Suprapubic skin (tissue), 4 donors: ENCODE measurements around the gene MYRFL. TPM values are rescaled to one million over a fixed set of nuclear protein-coding genes. Genes with fewer than 3 reads are reported as not detected.

ENCODE experiments used
- DNase-seq, 2 donors: peaks; one replicate each; pipeline ENCODE4 v3.0.0-alpha.2; 2019; ENCODE audit warnings: low spot score in 2 of 2
- H3K27ac ChIP-seq: fragments of 200-600 bp; sonication (generic); one replicate; pipeline ENCODE4 v1.5.1; 2019
- H3K27me3 ChIP-seq: fragments of 200-600 bp; sonication (generic); one replicate; pipeline ENCODE4 v1.5.1; 2019
- H3K36me3 ChIP-seq: fragments of 200-600 bp; sonication (generic); one replicate; pipeline ENCODE4 v1.5.1; 2019
- H3K4me1 ChIP-seq: fragments of 200-600 bp; sonication (generic); one replicate; pipeline ENCODE4 v1.5.1; 2019
- H3K4me3 ChIP-seq: fragments of 200-600 bp; sonication (generic); one replicate; pipeline ENCODE4 v1.5.1; 2019; ENCODE audit warnings: mild to moderate bottlenecking
- H3K9me3 ChIP-seq: fragments of 200-600 bp; sonication (generic); one replicate; pipeline ENCODE4 v1.5.1; 2019
- EP300 ChIP-seq: sonication (generic); formaldehyde crosslinking; IDR thresholded peaks from one replicate; pipeline ENCODE4 v1.6.1; 2017; ENCODE audit warnings: antibody characterized with exemption
- POLR2A ChIP-seq, 2 donors: fragments of 450-650 bp; IDR thresholded peaks; one replicate each; pipeline ENCODE4 v1.6.1; 2017; ENCODE audit warnings: antibody characterized with exemption in 2 of 2, mild to moderate bottlenecking in 2 of 2, moderate library complexity in 2 of 2
- POLR2AphosphoS5 ChIP-seq, 3 donors: sonication (generic); formaldehyde crosslinking; IDR thresholded peaks; one replicate each; pipeline ENCODE4 v1.6.1; 2017; ENCODE audit warnings: antibody characterized with exemption in 3 of 3
- WGBS: methylation state at CpG from one replicate; pipeline ENCODE4 v1.1.5; 2018; 5-methylcytosine and 5-hydroxymethylcytosine counted together
- total RNA-seq, 4 donors: library from RNA; depleted of rRNA; stranded (reverse); fragments of >200 nt; gene quantifications; one replicate each; pipeline ENCODE4 v1.1.0, GENCODE V29; 2016
- TF ChIP-seq, protein P1 (sequence below), 2 donors: fragments of 200-600 bp in 1 of 2; fragments of 450-650 bp in 1 of 2; sonication (generic) in 1 of 2; IDR thresholded peaks; one replicate each; pipeline ENCODE4 v1.5.1; 2016 to 2019; ENCODE audit warnings: antibody characterized with exemption in 2 of 2, mild to moderate bottlenecking in 1 of 2, moderate library complexity in 1 of 2

MYRFL gene
- total RNA-seq, 4 donors from 2014 or later: 1.2 to 3.2 TPM; not detected in 2

DNA sequence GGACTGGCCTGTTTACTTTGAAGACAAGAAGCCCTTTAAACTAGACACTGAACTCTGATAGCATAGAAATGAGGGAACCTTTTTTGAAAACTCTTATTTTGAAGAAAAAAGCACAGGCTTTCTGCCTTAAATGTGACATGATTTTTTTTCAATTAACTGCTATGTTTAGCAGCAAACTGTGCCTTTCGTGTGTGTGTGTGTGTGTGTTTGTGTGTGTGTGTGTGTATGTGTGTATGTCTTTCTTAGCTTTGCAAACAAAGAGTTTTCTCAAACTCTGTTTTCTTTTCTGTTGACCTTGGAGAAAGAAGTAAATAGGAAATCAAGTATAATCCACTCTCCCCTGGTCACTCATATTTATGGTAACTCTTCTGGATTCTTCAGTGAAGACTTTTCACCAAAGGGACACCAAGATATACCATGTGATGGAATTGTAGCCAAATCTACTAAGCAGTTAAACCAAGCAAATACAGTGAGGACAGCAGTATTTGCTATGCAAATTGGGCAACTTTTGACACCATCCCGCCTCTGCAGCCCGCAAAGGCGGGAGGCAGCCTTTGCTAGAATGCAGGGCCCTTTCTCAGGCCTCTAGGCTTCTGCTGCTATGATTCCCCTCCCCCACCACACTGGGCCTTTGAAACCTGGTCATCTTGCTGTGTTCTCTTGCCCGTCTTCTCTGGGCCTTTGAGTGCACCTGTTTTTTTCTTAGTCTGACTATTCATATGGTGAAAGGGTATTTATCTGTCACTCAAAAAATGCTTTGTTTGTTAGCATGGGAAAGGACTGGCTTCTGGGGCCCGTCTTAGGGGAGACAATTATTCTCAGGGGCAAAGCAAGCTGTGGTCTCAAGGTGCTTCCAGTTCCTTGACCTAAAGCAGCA, 107.9 kb downstream of the MYRFL start:
- Histone ChIP-seq H3K4me1 (peaks cover 15% of the 10 kb centered on the region), H3K27me3 (no peaks in the 10 kb centered on the region), H3K27ac (no peak overlapping the region), H3K9me3 (no peaks in the 10 kb centered on the region), H3K4me3 (no peak overlapping the region), H3K36me3 (no peaks in the 10 kb centered on the region)
- TF ChIP-seq, protein P1, sequence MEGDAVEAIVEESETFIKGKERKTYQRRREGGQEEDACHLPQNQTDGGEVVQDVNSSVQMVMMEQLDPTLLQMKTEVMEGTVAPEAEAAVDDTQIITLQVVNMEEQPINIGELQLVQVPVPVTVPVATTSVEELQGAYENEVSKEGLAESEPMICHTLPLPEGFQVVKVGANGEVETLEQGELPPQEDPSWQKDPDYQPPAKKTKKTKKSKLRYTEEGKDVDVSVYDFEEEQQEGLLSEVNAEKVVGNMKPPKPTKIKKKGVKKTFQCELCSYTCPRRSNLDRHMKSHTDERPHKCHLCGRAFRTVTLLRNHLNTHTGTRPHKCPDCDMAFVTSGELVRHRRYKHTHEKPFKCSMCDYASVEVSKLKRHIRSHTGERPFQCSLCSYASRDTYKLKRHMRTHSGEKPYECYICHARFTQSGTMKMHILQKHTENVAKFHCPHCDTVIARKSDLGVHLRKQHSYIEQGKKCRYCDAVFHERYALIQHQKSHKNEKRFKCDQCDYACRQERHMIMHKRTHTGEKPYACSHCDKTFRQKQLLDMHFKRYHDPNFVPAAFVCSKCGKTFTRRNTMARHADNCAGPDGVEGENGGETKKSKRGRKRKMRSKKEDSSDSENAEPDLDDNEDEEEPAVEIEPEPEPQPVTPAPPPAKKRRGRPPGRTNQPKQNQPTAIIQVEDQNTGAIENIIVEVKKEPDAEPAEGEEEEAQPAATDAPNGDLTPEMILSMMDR (IDR thresholded peaks at IDR 0.05): no peak
- no peak for TF ChIP-seq EP300
- no peak for TF ChIP-seq POLR2AphosphoS5 (IDR thresholded peaks at IDR 0.05)
- TF ChIP-seq POLR2A (IDR thresholded peaks at IDR 0.05): no peak
- 89% methylated on average over 6 of the region's 6 CpGs for WGBS
- no peak for DNase-seq

DNA sequence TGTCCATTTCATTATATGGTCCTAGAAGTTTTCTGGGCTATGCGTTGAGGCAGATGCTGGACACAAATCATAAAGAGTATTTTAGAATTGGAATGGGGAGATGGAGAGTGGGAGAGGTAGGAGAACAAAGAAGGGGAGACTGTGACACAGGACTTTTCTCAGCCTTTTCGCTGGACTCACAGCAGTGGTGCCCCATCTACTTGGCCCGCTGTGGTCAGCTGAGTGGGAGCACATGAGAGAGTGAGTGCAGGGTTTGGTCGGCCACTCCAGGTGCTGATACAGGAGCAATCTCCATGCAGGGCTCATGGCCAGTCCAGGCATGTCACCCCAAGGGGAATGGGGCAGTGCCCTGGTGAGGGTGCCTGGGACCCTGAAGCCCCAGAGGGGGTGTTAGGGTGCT, 109.0 kb downstream of the MYRFL start:
- WGBS: 96% methylated on average over 4 of the region's 4 CpGs
- Histone ChIP-seq H3K27me3 (no peaks in the 10 kb centered on the region), H3K4me3 (no peak overlapping the region), H3K36me3 (no peaks in the 10 kb centered on the region), H3K9me3 (no peaks in the 10 kb centered on the region), H3K4me1 (peaks cover 15% of the 10 kb centered on the region), H3K27ac (no peak overlapping the region)
- no peak for DNase-seq
- no peak for TF ChIP-seq EP300
- no peak for TF ChIP-seq POLR2A (IDR thresholded peaks at IDR 0.05)
- no peak for TF ChIP-seq POLR2AphosphoS5 (IDR thresholded peaks at IDR 0.05)
- TF ChIP-seq, protein P1 (IDR thresholded peaks at IDR 0.05): no peak

- peaks cover 15% of the 10 kb centered on the region for H3K4me1 ChIP-seq
- H3K36me3 ChIP-seq: no peaks in the 10 kb centered on the region
- TF ChIP-seq EP300 (no peak), POLR2A (IDR thresholded peaks at IDR 0.05) (no peak), POLR2AphosphoS5 (IDR thresholded peaks at IDR 0.05) (no peak)
- TF ChIP-seq, protein P1 (IDR thresholded peaks at IDR 0.05): no peak
- no peak for DNase-seq
- peak overlapping the region; percentile 47 for H3K27ac ChIP-seq
- H3K4me3 ChIP-seq: no peak overlapping the region
- no peaks in the 10 kb centered on the region for H3K9me3 ChIP-seq
- no peaks in the 10 kb centered on the region for H3K27me3 ChIP-seq
- 48% methylated on average over 5 of the region's 5 CpGs for WGBS
Observed at GRCh38 chr12:69935651-69936100, 110.6 kb downstream of the MYRFL start.

DNA sequence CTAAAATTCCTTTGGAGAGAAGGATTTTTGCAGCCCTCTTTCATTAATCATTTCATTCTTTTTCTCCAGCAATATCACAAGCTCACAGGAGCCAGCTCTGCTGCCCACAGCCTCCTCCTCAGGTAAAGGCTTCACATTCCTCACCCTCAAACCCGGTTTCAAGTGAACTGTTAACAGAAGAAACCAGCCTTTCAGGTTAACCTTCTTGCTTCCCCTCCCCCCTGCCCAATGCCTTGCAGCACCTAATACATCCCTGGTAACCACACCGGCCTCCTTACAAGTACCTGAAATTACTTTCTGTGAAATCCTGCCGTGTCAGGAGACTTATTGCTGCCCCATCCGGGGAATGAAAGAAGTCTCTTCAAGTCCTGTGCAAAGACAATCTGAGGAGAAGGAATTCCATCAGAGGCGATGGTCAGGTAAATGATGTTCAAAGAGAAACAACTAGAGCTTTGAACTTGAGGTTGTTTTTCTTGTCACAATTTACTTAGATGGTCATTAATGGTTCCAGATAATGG, 111.2 kb downstream of the MYRFL start:
- Histone ChIP-seq H3K27me3 (no peaks in the 10 kb centered on the region), H3K9me3 (no peaks in the 10 kb centered on the region), H3K27ac (no peak overlapping the region), H3K36me3 (no peaks in the 10 kb centered on the region), H3K4me1 (peaks cover 15% of the 10 kb centered on the region), H3K4me3 (no peak overlapping the region)
- no peak for DNase-seq
- TF ChIP-seq POLR2AphosphoS5 (IDR thresholded peaks at IDR 0.05) (no peak), EP300 (no peak), POLR2A (IDR thresholded peaks at IDR 0.05) (no peak)
- TF ChIP-seq, protein P1 (IDR thresholded peaks at IDR 0.05): no peak
- 44% methylated on average over 5 of the region's 5 CpGs for WGBS

- no peak for DNase-seq
- Histone ChIP-seq H3K27me3 (no peaks in the 10 kb centered on the region), H3K27ac (no peak overlapping the region), H3K9me3 (no peaks in the 10 kb centered on the region), H3K4me3 (no peak overlapping the region), H3K36me3 (no peaks in the 10 kb centered on the region), H3K4me1 (peaks cover 15% of the 10 kb centered on the region)
- WGBS: 28% methylated on average over 2 of the region's 2 CpGs
- TF ChIP-seq POLR2A (IDR thresholded peaks at IDR 0.05) (no peak), POLR2AphosphoS5 (IDR thresholded peaks at IDR 0.05) (no peak), EP300 (no peak)
- TF ChIP-seq, protein P1 (IDR thresholded peaks at IDR 0.05): no peak
Observed at GRCh38 chr12:69936766-69937165, 111.7 kb downstream of the MYRFL start.
